GM12878 (cell line): ENCODE data around the gene ANXA4. TPM values are rescaled to one million over a fixed set of nuclear protein-coding genes. Genes with fewer than 3 reads are reported as not detected.

Experiments
- CREB1 ChIP-seq: IDR thresholded peaks from 2 replicates; pipeline ENCODE4 v1.6.1; 2012; ENCODE audit warnings: low read depth, mild to moderate bottlenecking, inconsistent platforms
- GABPA ChIP-seq: IDR thresholded peaks from 2 replicates; pipeline ENCODE4 v1.6.1; 2014; ENCODE audit warnings: antibody characterized with exemption, low read depth, mild to moderate bottlenecking, inconsistent platforms
- MEF2B ChIP-seq: fragments of 450-650 bp; IDR thresholded peaks from 2 replicates; pipeline ENCODE4 v1.6.1; 2018; ENCODE audit warnings: mild to moderate bottlenecking, moderate library complexity; ENCODE audit not compliant: partially characterized antibody, poor library complexity, severe bottlenecking
- MLLT1 ChIP-seq: fragments of 450-650 bp; IDR thresholded peaks from 2 replicates; pipeline ENCODE4 v1.6.1; 2016; ENCODE audit warnings: mild to moderate bottlenecking
- MYC ChIP-seq: IDR thresholded peaks from 2 replicates; pipeline ENCODE4 v1.6.1; 2011; ENCODE audit warnings: mild to moderate bottlenecking, low read length, moderate library complexity, inconsistent platforms; ENCODE audit not compliant: insufficient read depth, insufficient replicate concordance, insufficient read length, severe bottlenecking
- POLR2AphosphoS5 ChIP-seq: IDR thresholded peaks from 2 replicates; pipeline ENCODE4 v1.6.1; 2011; ENCODE audit warnings: mild to moderate bottlenecking, low read length, inconsistent platforms
- POU2F2 ChIP-seq: IDR thresholded peaks from 3 replicates; pipeline ENCODE4 v1.6.1; 2011; ENCODE audit warnings: low read depth, mild to moderate bottlenecking, low read length, borderline replicate concordance
- RB1 ChIP-seq: fragments of 450-650 bp; formaldehyde crosslinking; IDR thresholded peaks from 2 replicates; pipeline ENCODE4 v1.6.1; 2017; ENCODE audit warnings: mild to moderate bottlenecking, borderline replicate concordance
- SMAD5 ChIP-seq: IDR thresholded peaks from 2 replicates; pipeline ENCODE4 v1.6.1; 2016; ENCODE audit warnings: antibody characterized with exemption, low read depth
- SUZ12 ChIP-seq: fragments of 200-600 bp; sonication (generic); IDR thresholded peaks from one replicate; pipeline ENCODE4 v1.6.1; 2018; ENCODE audit warnings: antibody characterized with exemption, mild to moderate bottlenecking; ENCODE audit not compliant: unreplicated experiment
- ZBTB11 ChIP-seq: fragments of 450-650 bp; formaldehyde crosslinking; IDR thresholded peaks from 2 replicates; pipeline ENCODE4 v1.5.0; 2022; ENCODE audit warnings: mild to moderate bottlenecking, missing genetic modification characterization
- polyA plus RNA-seq, 11 experiments: library from polyadenylated mRNA; depleted of rRNA in 4 of 11; unstranded in 6 of 11; stranded (reverse) in 5 of 11; fragments of >200 nt; fragmentation: Nextera tagmentation in 4 of 11; fragmentation: Illumina TruSeq in 1 of 11; extraction: Ambion mirVana in 4 of 11; extraction: Trizol in 1 of 11; gene quantifications; 1 replicate in 1 of 11; 2 replicates in 10 of 11; pipeline versions ENCODE4 v1.2.1 to v1.2.3, GENCODE V29; 2011 to 2016; ENCODE audit warnings: inconsistent platforms in 2 of 11, missing spikeins in 2 of 11, low read depth in 1 of 11
- total RNA-seq, 4 experiments: library from RNA; depleted of rRNA in 3 of 4; stranded (reverse); fragments of >200 nt in 3 of 4; fragmentation: Illumina TruSeq in 1 of 4; extraction: Trizol in 1 of 4; gene quantifications; 2 replicates each; pipeline versions ENCODE4 v1.2.1 to v1.2.3, GENCODE V29; 2013 to 2021
- TF ChIP-seq, protein P1 (sequence below): fragments of 450-650 bp; IDR thresholded peaks from 2 replicates; pipeline ENCODE4 v1.6.1; 2017; ENCODE audit warnings: mild to moderate bottlenecking
- TF ChIP-seq, protein P2 (sequence below): IDR thresholded peaks from 2 replicates; pipeline ENCODE4 v1.6.1; 2012; ENCODE audit warnings: mild to moderate bottlenecking, low read depth, low read length
- TF ChIP-seq, protein P3 (sequence below): fragments of 450-650 bp; IDR thresholded peaks from 2 replicates; pipeline ENCODE4 v1.6.1; 2018; ENCODE audit warnings: mild to moderate bottlenecking, low read depth, moderate library complexity; ENCODE audit not compliant: partially characterized antibody

The ANXA4 gene
- total and polyA plus RNA-seq, 10 of the 15 experiments (the other 5 are each of a cell fraction or from before 2014, with no cell fraction given): 16.3 to 97.2 (median 71.0) TPM

- no peak for TF ChIP-seq ZBTB11 (CRISPR knock-in tag)
- no peak for TF ChIP-seq SMAD5
- TF ChIP-seq RB1: no peak
- TF ChIP-seq, protein P1, sequence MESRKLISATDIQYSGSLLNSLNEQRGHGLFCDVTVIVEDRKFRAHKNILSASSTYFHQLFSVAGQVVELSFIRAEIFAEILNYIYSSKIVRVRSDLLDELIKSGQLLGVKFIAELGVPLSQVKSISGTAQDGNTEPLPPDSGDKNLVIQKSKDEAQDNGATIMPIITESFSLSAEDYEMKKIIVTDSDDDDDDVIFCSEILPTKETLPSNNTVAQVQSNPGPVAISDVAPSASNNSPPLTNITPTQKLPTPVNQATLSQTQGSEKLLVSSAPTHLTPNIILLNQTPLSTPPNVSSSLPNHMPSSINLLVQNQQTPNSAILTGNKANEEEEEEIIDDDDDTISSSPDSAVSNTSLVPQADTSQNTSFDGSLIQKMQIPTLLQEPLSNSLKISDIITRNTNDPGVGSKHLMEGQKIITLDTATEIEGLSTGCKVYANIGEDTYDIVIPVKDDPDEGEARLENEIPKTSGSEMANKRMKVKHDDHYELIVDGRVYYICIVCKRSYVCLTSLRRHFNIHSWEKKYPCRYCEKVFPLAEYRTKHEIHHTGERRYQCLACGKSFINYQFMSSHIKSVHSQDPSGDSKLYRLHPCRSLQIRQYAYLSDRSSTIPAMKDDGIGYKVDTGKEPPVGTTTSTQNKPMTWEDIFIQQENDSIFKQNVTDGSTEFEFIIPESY: no peak
- no peak for TF ChIP-seq POLR2AphosphoS5
- TF ChIP-seq POU2F2: 0 out of 3 replicates have a peak, but pooled peaks have one; percentile 39
- TF ChIP-seq, protein P2, sequence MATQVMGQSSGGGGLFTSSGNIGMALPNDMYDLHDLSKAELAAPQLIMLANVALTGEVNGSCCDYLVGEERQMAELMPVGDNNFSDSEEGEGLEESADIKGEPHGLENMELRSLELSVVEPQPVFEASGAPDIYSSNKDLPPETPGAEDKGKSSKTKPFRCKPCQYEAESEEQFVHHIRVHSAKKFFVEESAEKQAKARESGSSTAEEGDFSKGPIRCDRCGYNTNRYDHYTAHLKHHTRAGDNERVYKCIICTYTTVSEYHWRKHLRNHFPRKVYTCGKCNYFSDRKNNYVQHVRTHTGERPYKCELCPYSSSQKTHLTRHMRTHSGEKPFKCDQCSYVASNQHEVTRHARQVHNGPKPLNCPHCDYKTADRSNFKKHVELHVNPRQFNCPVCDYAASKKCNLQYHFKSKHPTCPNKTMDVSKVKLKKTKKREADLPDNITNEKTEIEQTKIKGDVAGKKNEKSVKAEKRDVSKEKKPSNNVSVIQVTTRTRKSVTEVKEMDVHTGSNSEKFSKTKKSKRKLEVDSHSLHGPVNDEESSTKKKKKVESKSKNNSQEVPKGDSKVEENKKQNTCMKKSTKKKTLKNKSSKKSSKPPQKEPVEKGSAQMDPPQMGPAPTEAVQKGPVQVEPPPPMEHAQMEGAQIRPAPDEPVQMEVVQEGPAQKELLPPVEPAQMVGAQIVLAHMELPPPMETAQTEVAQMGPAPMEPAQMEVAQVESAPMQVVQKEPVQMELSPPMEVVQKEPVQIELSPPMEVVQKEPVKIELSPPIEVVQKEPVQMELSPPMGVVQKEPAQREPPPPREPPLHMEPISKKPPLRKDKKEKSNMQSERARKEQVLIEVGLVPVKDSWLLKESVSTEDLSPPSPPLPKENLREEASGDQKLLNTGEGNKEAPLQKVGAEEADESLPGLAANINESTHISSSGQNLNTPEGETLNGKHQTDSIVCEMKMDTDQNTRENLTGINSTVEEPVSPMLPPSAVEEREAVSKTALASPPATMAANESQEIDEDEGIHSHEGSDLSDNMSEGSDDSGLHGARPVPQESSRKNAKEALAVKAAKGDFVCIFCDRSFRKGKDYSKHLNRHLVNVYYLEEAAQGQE: no peak
- TF ChIP-seq CREB1: no peak
- TF ChIP-seq SUZ12: no peak
- TF ChIP-seq, protein P3, sequence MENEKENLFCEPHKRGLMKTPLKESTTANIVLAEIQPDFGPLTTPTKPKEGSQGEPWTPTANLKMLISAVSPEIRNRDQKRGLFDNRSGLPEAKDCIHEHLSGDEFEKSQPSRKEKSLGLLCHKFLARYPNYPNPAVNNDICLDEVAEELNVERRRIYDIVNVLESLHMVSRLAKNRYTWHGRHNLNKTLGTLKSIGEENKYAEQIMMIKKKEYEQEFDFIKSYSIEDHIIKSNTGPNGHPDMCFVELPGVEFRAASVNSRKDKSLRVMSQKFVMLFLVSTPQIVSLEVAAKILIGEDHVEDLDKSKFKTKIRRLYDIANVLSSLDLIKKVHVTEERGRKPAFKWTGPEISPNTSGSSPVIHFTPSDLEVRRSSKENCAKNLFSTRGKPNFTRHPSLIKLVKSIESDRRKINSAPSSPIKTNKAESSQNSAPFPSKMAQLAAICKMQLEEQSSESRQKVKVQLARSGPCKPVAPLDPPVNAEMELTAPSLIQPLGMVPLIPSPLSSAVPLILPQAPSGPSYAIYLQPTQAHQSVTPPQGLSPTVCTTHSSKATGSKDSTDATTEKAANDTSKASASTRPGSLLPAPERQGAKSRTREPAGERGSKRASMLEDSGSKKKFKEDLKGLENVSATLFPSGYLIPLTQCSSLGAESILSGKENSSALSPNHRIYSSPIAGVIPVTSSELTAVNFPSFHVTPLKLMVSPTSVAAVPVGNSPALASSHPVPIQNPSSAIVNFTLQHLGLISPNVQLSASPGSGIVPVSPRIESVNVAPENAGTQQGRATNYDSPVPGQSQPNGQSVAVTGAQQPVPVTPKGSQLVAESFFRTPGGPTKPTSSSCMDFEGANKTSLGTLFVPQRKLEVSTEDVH: no peak
- no peak for TF ChIP-seq GABPA
- peak; percentile 76; the same call in 1 of the 2 replicates for TF ChIP-seq MLLT1
- TF ChIP-seq MEF2B: peak; percentile 15
- no peak for TF ChIP-seq MYC
Measured at GRCh38 chr2:69762513-69763494, 20.9 kb downstream of the ANXA4 start (continued).
